Measurements from ENCODE around the gene BSND.

DNA sequence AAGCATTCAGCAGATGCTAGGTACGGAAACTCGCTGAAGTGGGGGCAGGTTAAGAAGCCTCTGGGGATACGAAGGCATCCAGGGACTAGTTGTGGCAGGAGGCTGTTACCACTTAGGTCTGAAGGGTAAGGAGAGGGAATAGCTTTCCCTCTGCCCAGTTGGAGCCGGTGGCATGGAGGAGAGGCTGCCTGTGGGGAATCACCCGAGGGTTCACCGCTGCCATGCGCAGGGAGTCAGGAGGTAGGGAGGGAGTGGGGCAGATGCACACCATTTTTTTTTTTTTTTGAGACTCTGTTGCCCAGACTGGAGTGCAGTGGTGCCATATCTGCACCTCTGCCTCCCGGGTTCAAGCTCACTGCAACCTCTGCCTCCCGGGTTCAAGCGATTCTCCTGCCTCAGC is 46.7 kb downstream of the BSND start:
- TF ChIP-seq, protein P1, sequence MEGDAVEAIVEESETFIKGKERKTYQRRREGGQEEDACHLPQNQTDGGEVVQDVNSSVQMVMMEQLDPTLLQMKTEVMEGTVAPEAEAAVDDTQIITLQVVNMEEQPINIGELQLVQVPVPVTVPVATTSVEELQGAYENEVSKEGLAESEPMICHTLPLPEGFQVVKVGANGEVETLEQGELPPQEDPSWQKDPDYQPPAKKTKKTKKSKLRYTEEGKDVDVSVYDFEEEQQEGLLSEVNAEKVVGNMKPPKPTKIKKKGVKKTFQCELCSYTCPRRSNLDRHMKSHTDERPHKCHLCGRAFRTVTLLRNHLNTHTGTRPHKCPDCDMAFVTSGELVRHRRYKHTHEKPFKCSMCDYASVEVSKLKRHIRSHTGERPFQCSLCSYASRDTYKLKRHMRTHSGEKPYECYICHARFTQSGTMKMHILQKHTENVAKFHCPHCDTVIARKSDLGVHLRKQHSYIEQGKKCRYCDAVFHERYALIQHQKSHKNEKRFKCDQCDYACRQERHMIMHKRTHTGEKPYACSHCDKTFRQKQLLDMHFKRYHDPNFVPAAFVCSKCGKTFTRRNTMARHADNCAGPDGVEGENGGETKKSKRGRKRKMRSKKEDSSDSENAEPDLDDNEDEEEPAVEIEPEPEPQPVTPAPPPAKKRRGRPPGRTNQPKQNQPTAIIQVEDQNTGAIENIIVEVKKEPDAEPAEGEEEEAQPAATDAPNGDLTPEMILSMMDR (IDR thresholded peaks at IDR 0.05), result no peak
- no peak for TF ChIP-seq POLR2A (IDR thresholded peaks at IDR 0.05)
- TF ChIP-seq POLR2AphosphoS5 (IDR thresholded peaks at IDR 0.05), result no peak

All from upper lobe of left lung (tissue), 4 donors.